ENCODE data around the gene NTMT2. TPM values are rescaled to one million over a fixed set of nuclear protein-coding genes. Genes with fewer than 3 reads are reported as not detected.

The NTMT2 gene
- total and polyA plus RNA-seq, 2 of the 8 experiments (the other 6 are each of a cell fraction or from before 2014, with no cell fraction given): 0.38 TPM; not detected in 1

DNA sequence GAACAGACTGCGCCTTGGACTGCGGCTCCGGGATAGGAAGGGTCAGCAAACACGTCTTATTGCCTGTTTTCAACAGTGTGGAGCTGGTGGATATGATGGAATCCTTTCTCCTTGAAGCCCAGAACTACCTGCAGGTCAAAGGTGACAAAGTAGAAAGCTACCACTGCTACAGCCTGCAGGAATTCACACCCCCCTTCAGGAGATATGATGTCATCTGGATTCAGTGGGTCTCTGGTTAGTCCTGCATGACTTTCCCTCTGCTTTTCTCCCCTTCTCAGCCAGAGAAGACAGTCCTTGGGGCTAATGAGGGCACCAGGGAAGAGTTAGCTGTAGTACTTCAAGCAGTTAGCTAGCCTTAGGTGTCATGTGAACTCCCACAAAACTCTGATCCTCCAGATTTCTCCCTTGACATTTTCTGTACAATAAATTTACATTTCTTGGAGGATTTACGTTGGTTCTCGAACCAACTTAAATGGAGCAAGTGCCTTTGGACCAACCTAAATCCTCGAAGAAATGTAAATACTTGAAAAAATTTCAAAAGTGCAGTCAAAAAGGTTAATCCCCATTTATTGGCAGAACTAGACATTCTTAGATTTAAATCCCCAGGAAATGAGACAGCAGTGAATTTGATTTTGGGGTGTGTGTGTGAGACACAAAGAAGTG lies 20.9 kb downstream of the NTMT2 start (continued):
- TF ChIP-seq, protein P1, sequence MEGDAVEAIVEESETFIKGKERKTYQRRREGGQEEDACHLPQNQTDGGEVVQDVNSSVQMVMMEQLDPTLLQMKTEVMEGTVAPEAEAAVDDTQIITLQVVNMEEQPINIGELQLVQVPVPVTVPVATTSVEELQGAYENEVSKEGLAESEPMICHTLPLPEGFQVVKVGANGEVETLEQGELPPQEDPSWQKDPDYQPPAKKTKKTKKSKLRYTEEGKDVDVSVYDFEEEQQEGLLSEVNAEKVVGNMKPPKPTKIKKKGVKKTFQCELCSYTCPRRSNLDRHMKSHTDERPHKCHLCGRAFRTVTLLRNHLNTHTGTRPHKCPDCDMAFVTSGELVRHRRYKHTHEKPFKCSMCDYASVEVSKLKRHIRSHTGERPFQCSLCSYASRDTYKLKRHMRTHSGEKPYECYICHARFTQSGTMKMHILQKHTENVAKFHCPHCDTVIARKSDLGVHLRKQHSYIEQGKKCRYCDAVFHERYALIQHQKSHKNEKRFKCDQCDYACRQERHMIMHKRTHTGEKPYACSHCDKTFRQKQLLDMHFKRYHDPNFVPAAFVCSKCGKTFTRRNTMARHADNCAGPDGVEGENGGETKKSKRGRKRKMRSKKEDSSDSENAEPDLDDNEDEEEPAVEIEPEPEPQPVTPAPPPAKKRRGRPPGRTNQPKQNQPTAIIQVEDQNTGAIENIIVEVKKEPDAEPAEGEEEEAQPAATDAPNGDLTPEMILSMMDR (IDR thresholded peaks at IDR 0.05; ENCODE audit: control extremely low read depth in 1 of 3, insufficient read depth in 1 of 3, low read depth in 1 of 3, low read length in 3 of 3): no peak
- TF ChIP-seq EZH2 (IDR thresholded peaks at IDR 0.05; ENCODE audit: low read depth, low read length, severe bottlenecking) (no peak), TCF12 (IDR thresholded peaks at IDR 0.05; ENCODE audit: low read depth, low read length) (no peak), SP2 (IDR thresholded peaks at IDR 0.05; ENCODE audit: low read length) (no peak), CHD1 (IDR thresholded peaks at IDR 0.05; ENCODE audit: low read depth, low read length) (no peak)
- TF ChIP-seq, protein P2, sequence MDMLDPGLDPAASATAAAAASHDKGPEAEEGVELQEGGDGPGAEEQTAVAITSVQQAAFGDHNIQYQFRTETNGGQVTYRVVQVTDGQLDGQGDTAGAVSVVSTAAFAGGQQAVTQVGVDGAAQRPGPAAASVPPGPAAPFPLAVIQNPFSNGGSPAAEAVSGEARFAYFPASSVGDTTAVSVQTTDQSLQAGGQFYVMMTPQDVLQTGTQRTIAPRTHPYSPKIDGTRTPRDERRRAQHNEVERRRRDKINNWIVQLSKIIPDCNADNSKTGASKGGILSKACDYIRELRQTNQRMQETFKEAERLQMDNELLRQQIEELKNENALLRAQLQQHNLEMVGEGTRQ (IDR thresholded peaks at IDR 0.05; ENCODE audit: low read length): no peak
- TF ChIP-seq, protein P3, sequence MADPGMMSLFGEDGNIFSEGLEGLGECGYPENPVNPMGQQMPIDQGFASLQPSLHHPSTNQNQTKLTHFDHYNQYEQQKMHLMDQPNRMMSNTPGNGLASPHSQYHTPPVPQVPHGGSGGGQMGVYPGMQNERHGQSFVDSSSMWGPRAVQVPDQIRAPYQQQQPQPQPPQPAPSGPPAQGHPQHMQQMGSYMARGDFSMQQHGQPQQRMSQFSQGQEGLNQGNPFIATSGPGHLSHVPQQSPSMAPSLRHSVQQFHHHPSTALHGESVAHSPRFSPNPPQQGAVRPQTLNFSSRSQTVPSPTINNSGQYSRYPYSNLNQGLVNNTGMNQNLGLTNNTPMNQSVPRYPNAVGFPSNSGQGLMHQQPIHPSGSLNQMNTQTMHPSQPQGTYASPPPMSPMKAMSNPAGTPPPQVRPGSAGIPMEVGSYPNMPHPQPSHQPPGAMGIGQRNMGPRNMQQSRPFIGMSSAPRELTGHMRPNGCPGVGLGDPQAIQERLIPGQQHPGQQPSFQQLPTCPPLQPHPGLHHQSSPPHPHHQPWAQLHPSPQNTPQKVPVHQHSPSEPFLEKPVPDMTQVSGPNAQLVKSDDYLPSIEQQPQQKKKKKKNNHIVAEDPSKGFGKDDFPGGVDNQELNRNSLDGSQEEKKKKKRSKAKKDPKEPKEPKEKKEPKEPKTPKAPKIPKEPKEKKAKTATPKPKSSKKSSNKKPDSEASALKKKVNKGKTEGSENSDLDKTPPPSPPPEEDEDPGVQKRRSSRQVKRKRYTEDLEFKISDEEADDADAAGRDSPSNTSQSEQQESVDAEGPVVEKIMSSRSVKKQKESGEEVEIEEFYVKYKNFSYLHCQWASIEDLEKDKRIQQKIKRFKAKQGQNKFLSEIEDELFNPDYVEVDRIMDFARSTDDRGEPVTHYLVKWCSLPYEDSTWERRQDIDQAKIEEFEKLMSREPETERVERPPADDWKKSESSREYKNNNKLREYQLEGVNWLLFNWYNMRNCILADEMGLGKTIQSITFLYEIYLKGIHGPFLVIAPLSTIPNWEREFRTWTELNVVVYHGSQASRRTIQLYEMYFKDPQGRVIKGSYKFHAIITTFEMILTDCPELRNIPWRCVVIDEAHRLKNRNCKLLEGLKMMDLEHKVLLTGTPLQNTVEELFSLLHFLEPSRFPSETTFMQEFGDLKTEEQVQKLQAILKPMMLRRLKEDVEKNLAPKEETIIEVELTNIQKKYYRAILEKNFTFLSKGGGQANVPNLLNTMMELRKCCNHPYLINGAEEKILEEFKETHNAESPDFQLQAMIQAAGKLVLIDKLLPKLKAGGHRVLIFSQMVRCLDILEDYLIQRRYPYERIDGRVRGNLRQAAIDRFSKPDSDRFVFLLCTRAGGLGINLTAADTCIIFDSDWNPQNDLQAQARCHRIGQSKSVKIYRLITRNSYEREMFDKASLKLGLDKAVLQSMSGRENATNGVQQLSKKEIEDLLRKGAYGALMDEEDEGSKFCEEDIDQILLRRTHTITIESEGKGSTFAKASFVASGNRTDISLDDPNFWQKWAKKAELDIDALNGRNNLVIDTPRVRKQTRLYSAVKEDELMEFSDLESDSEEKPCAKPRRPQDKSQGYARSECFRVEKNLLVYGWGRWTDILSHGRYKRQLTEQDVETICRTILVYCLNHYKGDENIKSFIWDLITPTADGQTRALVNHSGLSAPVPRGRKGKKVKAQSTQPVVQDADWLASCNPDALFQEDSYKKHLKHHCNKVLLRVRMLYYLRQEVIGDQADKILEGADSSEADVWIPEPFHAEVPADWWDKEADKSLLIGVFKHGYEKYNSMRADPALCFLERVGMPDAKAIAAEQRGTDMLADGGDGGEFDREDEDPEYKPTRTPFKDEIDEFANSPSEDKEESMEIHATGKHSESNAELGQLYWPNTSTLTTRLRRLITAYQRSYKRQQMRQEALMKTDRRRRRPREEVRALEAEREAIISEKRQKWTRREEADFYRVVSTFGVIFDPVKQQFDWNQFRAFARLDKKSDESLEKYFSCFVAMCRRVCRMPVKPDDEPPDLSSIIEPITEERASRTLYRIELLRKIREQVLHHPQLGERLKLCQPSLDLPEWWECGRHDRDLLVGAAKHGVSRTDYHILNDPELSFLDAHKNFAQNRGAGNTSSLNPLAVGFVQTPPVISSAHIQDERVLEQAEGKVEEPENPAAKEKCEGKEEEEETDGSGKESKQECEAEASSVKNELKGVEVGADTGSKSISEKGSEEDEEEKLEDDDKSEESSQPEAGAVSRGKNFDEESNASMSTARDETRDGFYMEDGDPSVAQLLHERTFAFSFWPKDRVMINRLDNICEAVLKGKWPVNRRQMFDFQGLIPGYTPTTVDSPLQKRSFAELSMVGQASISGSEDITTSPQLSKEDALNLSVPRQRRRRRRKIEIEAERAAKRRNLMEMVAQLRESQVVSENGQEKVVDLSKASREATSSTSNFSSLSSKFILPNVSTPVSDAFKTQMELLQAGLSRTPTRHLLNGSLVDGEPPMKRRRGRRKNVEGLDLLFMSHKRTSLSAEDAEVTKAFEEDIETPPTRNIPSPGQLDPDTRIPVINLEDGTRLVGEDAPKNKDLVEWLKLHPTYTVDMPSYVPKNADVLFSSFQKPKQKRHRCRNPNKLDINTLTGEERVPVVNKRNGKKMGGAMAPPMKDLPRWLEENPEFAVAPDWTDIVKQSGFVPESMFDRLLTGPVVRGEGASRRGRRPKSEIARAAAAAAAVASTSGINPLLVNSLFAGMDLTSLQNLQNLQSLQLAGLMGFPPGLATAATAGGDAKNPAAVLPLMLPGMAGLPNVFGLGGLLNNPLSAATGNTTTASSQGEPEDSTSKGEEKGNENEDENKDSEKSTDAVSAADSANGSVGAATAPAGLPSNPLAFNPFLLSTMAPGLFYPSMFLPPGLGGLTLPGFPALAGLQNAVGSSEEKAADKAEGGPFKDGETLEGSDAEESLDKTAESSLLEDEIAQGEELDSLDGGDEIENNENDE (IDR thresholded peaks at IDR 0.05; ENCODE audit: insufficient replicate concordance, low read length): no peak
